GM12874 (cell line): ENCODE results near the gene CDC5L.

ENCODE experiments used
- CTCF ChIP-seq: IDR thresholded peaks from 2 replicates; pipeline ENCODE4 v1.5.1; 2011; ENCODE audit warnings: low read depth, mild to moderate bottlenecking, control low read depth, low read length, moderate library complexity; ENCODE audit not compliant: insufficient read depth

The CDC5L gene

GRCh38 chr6:44478158-44478557 lies 90.7 kb downstream of the CDC5L start:
- no peak for TF ChIP-seq CTCF

DNA sequence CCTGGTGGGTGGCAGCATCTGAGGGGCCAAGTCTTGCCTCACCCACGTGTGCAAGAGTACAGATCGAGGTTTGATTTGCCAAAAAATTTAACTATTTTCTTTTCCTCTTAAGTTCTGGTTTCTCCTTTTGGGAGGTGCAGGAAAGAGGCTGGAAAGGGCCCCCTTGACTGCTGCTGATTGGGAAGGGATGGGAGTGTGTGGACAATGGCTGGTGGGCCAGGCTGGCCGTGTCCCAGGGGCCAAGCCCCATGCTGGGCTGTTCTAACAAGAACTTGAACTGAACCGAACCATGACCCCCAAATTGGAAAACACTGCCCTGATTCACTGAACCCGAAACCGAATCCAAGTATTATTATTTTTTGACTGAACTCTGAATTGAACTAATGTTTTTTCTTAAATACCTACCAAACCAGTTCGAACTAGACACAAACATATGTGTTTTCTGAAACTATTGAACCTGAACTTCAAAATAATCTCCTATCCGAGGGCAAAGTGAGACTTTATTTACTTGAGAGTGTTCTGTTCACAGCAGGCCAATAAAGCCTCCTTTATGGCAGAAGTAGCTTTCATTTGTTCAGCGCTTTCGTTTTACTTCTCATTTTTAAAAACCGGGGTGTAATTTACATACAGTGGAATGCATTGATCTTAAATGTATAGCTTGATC lies 91.2 kb downstream of the CDC5L start:
- no peak for TF ChIP-seq CTCF

- TF ChIP-seq CTCF = no peak
These were observed 92.6 kb downstream of the CDC5L start for GRCh38 chr6:44480097-44480541.

DNA sequence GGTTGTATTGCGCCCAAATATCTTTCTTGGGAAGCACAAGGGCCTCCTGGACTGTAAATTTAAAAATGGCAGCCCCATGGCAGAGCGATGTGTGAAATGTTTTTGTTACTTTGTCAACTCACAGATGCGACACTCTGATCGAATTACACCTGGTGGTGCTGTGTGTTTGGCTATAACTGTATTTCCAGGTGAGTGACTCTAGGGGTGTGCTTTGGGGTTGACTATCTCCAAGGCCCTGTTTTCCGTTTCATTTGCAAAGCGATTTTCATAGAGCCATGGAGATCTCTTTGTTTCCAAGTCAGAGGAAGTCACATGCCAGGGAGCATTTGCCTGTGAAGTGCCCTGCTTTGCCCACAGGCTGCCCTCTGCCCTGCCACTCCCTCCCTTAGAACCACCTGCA lies 93.5 kb downstream of the CDC5L start:
- no peak for TF ChIP-seq CTCF

GRCh38 chr6:44481760-44482159 lies 94.3 kb downstream of the CDC5L start:
- no peak for TF ChIP-seq CTCF

DNA sequence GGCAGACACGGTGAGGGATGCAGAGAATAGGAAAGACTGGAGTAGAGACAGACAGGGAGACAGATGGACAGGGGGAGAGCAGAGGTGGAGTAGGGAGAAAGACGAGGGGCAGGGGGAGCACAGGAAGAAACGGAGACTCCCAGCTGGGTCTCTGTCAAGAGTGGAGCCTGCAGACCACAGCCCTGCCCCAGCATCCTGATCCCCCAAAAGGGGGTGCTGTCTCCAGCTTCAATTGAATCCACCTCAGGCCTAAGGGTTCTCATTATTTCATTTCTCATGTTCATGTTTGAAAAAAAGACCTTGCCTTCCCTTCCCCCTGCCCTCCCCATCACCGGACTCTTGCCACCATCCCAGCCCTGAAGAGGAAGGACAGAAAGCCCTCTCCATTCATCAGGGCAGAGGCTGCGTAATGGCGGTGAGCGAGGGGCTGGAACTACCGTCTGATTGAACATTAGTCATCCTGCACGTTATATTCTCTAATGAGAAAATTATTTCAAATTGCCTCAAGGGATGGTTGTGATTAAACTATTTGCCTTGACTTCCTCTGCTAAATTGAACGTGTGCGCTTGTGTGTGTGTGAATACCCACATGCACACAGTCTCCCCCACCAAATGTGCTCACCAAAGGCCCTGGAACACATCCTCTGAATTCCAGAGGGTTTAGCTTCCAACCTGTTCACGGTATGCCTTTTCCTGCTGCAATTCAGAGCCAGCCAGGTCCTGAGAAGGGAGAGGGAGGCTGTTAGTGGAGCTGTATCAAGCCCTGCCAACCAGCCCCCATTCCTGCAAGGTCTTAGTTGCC lies 98.3 kb downstream of the CDC5L start:
- TF ChIP-seq CTCF = no peak

DNA sequence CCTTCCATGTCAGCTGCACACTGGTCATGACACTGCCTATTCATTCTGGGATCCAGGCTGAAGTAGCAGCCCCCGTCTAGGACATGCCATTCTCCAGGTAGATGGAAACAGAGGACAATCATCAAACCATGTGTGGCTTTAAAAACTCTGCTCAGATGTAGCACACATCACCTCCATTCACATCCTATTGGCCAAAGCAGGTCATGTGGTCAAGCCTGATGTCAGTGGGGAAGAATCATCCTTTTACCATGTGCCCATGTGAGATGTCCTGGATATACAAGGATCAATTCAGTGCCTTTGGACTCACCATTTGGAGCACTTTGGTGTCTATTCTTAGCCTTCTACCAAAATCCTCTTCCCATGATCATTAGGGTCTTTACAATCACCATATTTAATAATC lies 99.5 kb downstream of the CDC5L start:
- no peak for TF ChIP-seq CTCF
